Gastroesophageal sphincter (tissue), 3 donors: Measurements from ENCODE around the gene CAMK1D.

Experiments
- EP300 ChIP-seq: sonication (generic); formaldehyde crosslinking; IDR thresholded peaks from one replicate; pipeline ENCODE4 v1.6.1; 2017; ENCODE audit warnings: antibody characterized with exemption, mild to moderate bottlenecking
- POLR2A ChIP-seq, 2 donors: fragments of 450-650 bp; IDR thresholded peaks; one replicate each; pipeline ENCODE4 v1.6.1; 2017; ENCODE audit warnings: antibody characterized with exemption in 2 of 2, mild to moderate bottlenecking in 2 of 2, moderate library complexity in 1 of 2
- POLR2AphosphoS5 ChIP-seq: sonication (generic); formaldehyde crosslinking; IDR thresholded peaks from one replicate; pipeline ENCODE4 v1.6.1; 2017; ENCODE audit warnings: antibody characterized with exemption
- TF ChIP-seq, protein P1 (sequence below), 4 experiments: fragments of 200-600 bp in 2 of 4; fragments of 450-650 bp in 2 of 4; sonication (generic) in 1 of 4; IDR thresholded peaks; one replicate each; pipeline ENCODE4 v1.5.1; 2017 to 2019; ENCODE audit warnings: antibody characterized with exemption in 4 of 4, mild to moderate bottlenecking in 2 of 4, moderate library complexity in 2 of 4

DNA sequence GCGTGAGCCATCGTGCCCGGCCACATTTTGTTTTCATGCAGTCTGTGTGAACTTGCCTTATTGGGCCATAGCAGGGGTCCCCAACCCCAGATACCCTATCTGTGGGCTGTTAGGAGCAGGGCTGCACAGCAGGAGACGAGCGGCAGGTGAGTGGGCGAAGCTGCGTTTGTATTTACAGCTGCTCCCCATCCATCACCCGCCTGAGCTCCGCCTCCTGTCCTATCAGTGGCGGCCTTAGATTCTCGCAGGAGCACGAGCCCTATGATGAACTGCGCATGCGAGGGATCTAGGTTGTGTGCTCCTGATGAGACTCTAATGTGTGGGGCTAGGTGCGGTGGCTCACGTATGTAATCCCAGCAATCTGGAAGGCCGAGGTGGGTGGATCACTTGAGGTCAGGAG is 293.9 kb downstream of the CAMK1D start:
- TF ChIP-seq EP300 (no peak), POLR2A (IDR thresholded peaks at IDR 0.05) (no peak), POLR2AphosphoS5 (no peak)
- TF ChIP-seq, protein P1, sequence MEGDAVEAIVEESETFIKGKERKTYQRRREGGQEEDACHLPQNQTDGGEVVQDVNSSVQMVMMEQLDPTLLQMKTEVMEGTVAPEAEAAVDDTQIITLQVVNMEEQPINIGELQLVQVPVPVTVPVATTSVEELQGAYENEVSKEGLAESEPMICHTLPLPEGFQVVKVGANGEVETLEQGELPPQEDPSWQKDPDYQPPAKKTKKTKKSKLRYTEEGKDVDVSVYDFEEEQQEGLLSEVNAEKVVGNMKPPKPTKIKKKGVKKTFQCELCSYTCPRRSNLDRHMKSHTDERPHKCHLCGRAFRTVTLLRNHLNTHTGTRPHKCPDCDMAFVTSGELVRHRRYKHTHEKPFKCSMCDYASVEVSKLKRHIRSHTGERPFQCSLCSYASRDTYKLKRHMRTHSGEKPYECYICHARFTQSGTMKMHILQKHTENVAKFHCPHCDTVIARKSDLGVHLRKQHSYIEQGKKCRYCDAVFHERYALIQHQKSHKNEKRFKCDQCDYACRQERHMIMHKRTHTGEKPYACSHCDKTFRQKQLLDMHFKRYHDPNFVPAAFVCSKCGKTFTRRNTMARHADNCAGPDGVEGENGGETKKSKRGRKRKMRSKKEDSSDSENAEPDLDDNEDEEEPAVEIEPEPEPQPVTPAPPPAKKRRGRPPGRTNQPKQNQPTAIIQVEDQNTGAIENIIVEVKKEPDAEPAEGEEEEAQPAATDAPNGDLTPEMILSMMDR (IDR thresholded peaks at IDR 0.05) = no peak
